Muscle of leg (tissue), 16 donors: ENCODE results near the gene HSPA6. TPM values are rescaled to one million over a fixed set of nuclear protein-coding genes. Genes with fewer than 3 reads are reported as not detected.
A peak's percentile ranks its signal among the peaks of the same experiment; 100 is the strongest.
"Not testable (repeated sequence)": the region's sequence is repeated elsewhere in the genome, so short reads cannot be mapped to it uniquely, and the experiment has no call there.

ENCODE experiments used
- DNase-seq: peaks from one replicate; pipeline ENCODE4 v3.0.0; 2013
- H3K27ac ChIP-seq: one replicate; pipeline ENCODE4 v1.5.1; 2013; ENCODE audit warnings: mild to moderate bottlenecking, low read length, control low read depth
- H3K27me3 ChIP-seq: one replicate; pipeline ENCODE4 v1.6.1; 2013; ENCODE audit warnings: low read length; ENCODE audit not compliant: control insufficient read depth, insufficient read depth
- H3K36me3 ChIP-seq: one replicate; pipeline ENCODE4 v1.6.1; 2013; ENCODE audit warnings: low read length; ENCODE audit not compliant: control insufficient read depth, insufficient read depth
- H3K4me1 ChIP-seq: one replicate; pipeline ENCODE4 v1.6.1; 2013; ENCODE audit warnings: low read length; ENCODE audit not compliant: control insufficient read depth, insufficient read depth
- H3K4me3 ChIP-seq: one replicate; pipeline ENCODE4 v1.5.1; 2013; ENCODE audit warnings: low read length, control low read depth
- H3K9me3 ChIP-seq: replicated peaks from 2 replicates; pipeline ENCODE4 v1.6.1; 2013; ENCODE audit warnings: low read depth, low read length; ENCODE audit not compliant: control insufficient read depth
- WGBS: methylation state at CpG from one replicate; pipeline ENCODE4 v1.1.5; 2013; ENCODE audit warnings: missing lambda C conversion rate; ENCODE audit not compliant: insufficient coverage; 5-methylcytosine and 5-hydroxymethylcytosine counted together
- long read RNA-seq, 11 donors: transcript quantifications; one replicate each; lab custom pipeline, GENCODE V29; 2026
- polyA plus RNA-seq, 8 donors: library from polyadenylated mRNA; unstranded; fragments of 120-200 nt; gene quantifications; one replicate each; pipeline versions ENCODE4 v1.2.1 to v1.2.3, GENCODE V29; 2013; ENCODE audit warnings: inconsistent platforms in 1 of 8, low replicate concordance in 1 of 8; ENCODE audit not compliant: insufficient read length in 8 of 8, insufficient read depth in 1 of 8
- total RNA-seq: library from RNA; stranded (reverse); fragments of 120-200 nt; gene quantifications from one replicate; pipeline ENCODE4 v1.2.4, GENCODE V29; 2013

Gene HSPA6
- 0.49 TPM for total RNA-seq
- under 1 TPM; 0.31 to 0.84 (median 0.61) TPM for polyA plus RNA-seq
- long read RNA-seq, donor 1, result 0 reads
- long read RNA-seq, donor 2, result 0 reads
- long read RNA-seq, donor 3, result 0 reads
- long read RNA-seq, donor 4, result 0 reads
- long read RNA-seq, donor 5, result 0 reads
- long read RNA-seq, donor 6, result 0 reads
- long read RNA-seq, donor 7, result 0 reads
- long read RNA-seq, donor 8, partial matches to known transcripts, result 0 of 2 reads
- long read RNA-seq, donor 8, other reads (novel, unspliced or antisense), result 0 of 2 reads
- long read RNA-seq, donor 9, result 0 reads
- long read RNA-seq, donor 10, result 0 reads
- long read RNA-seq, donor 11, result 0 reads

DNA sequence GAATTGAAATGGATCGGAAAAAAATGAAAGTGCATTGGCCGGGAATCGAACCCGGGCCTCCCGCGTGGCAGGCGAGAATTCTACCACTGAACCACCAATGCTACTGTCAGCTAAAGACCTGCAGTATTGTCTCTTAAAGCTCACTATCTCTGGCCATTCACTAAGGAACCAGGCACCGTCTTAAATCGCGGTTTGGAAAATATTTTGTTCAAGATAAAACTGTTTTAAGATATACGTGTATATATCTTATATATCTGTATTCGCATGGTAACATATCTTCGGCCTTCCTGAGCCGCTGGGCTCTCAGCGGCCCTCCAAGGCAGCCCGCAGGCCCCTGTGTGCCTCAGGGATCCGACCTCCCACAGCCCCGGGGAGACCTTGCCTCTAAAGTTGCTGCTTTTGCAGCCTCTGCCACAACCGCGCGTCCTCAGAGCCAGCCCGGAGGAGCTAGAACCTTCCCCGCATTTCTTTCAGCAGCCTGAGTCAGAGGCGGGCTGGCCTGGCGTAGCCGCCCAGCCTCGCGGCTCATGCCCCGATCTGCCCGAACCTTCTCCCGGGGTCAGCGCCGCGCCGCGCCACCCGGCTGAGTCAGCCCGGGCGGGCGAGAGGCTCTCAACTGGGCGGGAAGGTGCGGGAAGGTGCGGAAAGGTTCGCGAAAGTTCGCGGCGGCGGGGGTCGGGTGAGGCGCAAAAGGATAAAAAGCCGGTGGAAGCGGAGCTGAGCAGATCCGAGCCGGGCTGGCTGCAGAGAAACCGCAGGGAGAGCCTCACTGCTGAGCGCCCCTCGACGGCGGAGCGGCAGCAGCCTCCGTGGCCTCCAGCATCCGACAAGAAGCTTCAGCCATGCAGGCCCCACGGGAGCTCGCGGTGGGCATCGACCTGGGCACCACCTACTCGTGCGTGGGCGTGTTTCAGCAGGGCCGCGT lies at the start of gene HSPA6:
Gene HSPA6, plus strand, starts transcription at position 724 of the 925 bp plus-strand sequence. Its CDS starts 119 bp downstream, at position 843.
- H3K27ac ChIP-seq, result peak within 1 kb of the TSS; percentile 55
- H3K4me3 ChIP-seq, result peak within 1 kb of the TSS; percentile 75
- not testable (repeated sequence) for H3K9me3 ChIP-seq, H3K4me1 ChIP-seq, H3K36me3 ChIP-seq
- peaks cover 21% of the 10 kb centered on the region for H3K27me3 ChIP-seq
- under 1% methylated on average over 48 of the region's 72 CpGs for WGBS
- peak; percentile 93 for DNase-seq

DNA sequence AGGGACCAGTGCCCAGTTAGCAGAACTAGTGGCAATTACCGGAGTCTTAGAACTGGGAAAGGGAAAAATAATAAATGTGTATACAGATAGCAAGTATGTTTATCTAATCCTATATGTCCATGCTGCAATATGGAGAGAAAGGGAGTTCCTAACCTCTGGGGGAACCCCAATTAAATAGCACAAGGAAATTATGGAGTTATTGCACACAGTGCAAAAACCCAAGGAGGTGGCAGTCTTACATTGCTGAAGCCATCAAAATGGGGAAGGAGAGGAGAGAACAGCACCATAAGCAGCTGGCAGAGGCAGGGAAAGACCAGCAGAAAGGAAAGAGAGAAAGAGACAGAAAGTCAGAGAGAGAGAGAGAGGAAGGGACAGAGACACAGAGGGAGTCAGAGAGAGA lies 46.6 kb upstream of the HSPA6 start:
- not testable (repeated sequence) for H3K9me3 ChIP-seq, H3K4me3 ChIP-seq, DNase-seq, H3K36me3 ChIP-seq, H3K27ac ChIP-seq, H3K4me1 ChIP-seq
- no CpG with 5 or more reads among the region's 1 CpG for WGBS
- peaks cover 50% of the 10 kb centered on the region for H3K27me3 ChIP-seq

- Histone ChIP-seq H3K27ac (no peak overlapping the region), H3K36me3 (no peaks in the 10 kb centered on the region), H3K4me1 (no peaks in the 10 kb centered on the region), H3K4me3 (no peak overlapping the region), H3K27me3 (peaks cover 41% of the 10 kb centered on the region), H3K9me3 (no peaks in the 10 kb centered on the region)
- DNase-seq, result no peak
- 86% methylated on average over 10 of the region's 15 CpGs for whole genome bisulfite sequencing
Observed at GRCh38 chr1:161478985-161479384, 45.4 kb upstream of the HSPA6 start.

DNA sequence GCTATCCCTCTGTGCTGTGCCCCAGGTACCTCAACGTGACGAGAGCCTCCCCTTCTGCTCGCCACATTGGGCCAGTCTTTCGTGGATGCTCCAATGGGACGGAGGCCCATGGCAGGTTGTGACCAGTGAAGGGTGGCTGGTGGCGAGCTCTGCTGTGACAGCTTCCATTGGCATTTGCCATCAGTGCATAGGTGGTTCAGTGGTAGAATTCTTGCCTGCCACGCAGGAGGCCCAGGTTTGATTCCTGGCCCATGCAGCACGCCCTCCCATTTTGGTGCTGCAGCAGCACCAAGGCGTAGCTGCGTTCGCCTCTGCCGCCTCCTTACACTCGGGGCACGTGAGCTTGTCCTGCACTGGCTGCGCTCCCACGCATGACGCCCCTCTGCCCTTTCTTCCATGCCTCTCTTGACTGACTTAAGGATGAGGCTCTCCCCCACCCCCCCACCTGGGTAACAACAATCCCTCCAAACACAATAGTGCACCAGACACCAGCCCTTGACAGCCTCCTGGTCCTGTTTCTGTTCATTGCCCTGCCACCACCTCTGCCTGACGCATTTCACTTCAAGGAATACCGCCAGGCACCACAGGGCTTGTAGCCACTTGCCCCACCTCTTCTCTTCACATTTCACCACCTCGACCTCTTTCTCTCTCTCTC lies 43.8 kb upstream of the HSPA6 start:
- Histone ChIP-seq H3K36me3 (no peaks in the 10 kb centered on the region), H3K27me3 (peaks cover 36% of the 10 kb centered on the region), H3K4me3 (no peak overlapping the region), H3K4me1 (no peaks in the 10 kb centered on the region), H3K27ac (no peak overlapping the region), H3K9me3 (no peaks in the 10 kb centered on the region)
- 78% methylated on average over 18 of the region's 20 CpGs for WGBS
- DNase-seq, result no peak

- H3K4me3 ChIP-seq, result no peak overlapping the region
- WGBS, result 76% methylated on average over 12 of the region's 13 CpGs
- no peaks in the 10 kb centered on the region for H3K9me3 ChIP-seq
- no peaks in the 10 kb centered on the region for H3K4me1 ChIP-seq
- peaks cover 34% of the 10 kb centered on the region for H3K27me3 ChIP-seq
- no peak for DNase-seq
- no peak overlapping the region for H3K27ac ChIP-seq
- no peaks in the 10 kb centered on the region for H3K36me3 ChIP-seq
Observed at GRCh38 chr1:161481624-161482392, 42.5 kb upstream of the HSPA6 start.

GRCh38 chr1:161482610-161483009 lies 41.7 kb upstream of the HSPA6 start:
- no peaks in the 10 kb centered on the region for H3K4me1 ChIP-seq
- WGBS, result 100% methylated on average over 1 of the region's 6 CpGs
- peaks cover 36% of the 10 kb centered on the region for H3K27me3 ChIP-seq

GRCh38 chr1:161483361-161483760 lies 41.0 kb upstream of the HSPA6 start:
- no peak for DNase-seq
- Histone ChIP-seq H3K27ac (no peak overlapping the region), H3K4me1 (no peaks in the 10 kb centered on the region), H3K9me3 (no peaks in the 10 kb centered on the region), H3K36me3 (no peaks in the 10 kb centered on the region), H3K27me3 (peaks cover 40% of the 10 kb centered on the region), H3K4me3 (no peak overlapping the region)
- no CpG with 5 or more reads among the region's 3 CpGs for WGBS

More at GRCh38 chr1:161482610-161483009, 41.7 kb upstream of the HSPA6 start:
- DNase-seq, result no peak
- Histone ChIP-seq H3K4me3 (no peak overlapping the region), H3K9me3 (no peaks in the 10 kb centered on the region), H3K27ac (no peak overlapping the region), H3K36me3 (no peaks in the 10 kb centered on the region)

- H3K27ac ChIP-seq, result no peak overlapping the region
- H3K36me3 ChIP-seq, result no peaks in the 10 kb centered on the region
- H3K27me3 ChIP-seq, result peaks cover 40% of the 10 kb centered on the region
- no CpG with 5 or more reads among the region's 2 CpGs for WGBS
- no peak for DNase-seq
- no peaks in the 10 kb centered on the region for H3K9me3 ChIP-seq
- no peak overlapping the region for H3K4me3 ChIP-seq
- H3K4me1 ChIP-seq, result no peaks in the 10 kb centered on the region
Observed at GRCh38 chr1:161484613-161485012, 39.7 kb upstream of the HSPA6 start.

DNA sequence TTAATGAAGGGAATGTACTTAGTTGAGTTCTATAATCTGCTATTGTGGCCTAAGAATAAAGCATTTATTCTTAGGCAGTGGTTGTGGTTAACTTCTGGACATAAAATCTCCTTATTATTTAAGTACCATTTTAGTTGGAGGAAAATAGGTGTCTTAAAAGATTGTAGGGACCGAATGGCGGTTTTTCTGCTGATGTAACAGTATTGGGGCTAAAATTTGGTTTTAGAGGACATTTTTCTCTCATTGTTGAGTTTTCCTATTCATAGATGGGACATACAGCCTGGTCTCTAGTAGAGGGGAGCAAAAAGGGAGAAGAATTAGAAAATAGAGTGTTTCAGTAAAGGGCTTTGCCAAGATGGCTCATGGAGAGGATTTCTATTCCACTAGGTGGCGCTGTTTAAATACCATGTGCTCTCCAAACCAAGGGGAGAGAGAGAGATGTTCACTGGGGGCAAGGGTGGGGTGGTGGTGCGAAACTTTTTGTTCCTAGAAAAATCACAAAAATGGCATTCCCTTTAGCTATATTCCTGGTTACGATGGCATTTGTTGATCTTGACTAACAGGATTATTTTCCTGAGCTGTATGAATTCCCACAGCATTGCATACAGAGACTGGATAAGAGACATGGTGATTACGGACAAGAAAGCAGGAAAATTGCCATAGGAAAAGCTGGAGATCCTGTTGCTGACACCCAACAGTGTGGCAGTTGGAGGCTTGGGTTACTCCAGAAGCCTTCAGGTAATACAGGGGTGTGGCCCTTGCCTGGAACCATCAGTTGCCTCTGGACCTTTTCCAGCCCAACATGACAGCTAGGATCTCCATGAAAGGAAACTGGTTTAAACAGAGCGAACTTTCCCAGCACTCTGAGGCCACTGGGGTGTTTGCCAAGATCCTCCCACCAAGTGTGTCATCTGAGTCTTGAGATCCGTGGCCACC lies 37.3 kb upstream of the HSPA6 start:
- H3K9me3 ChIP-seq, result no peaks in the 10 kb centered on the region
- H3K4me3 ChIP-seq, result no peak overlapping the region
- H3K36me3 ChIP-seq, result no peaks in the 10 kb centered on the region
- 33% methylated on average over 1 of the region's 8 CpGs for WGBS
- H3K27ac ChIP-seq, result no peak overlapping the region
- peaks cover 27% of the 10 kb centered on the region for H3K27me3 ChIP-seq
- H3K4me1 ChIP-seq, result no peaks in the 10 kb centered on the region
- peak; percentile 49 for DNase-seq
